Thyroid gland (tissue), 4 donors: ENCODE data around the gene SCN2A.

Experiments
- CTCF ChIP-seq, 6 experiments: fragments of 200-600 bp in 3 of 6; fragments of 450-650 bp in 3 of 6; sonication (generic) in 3 of 6; IDR thresholded peaks; one replicate each; pipeline ENCODE4 v1.5.1; 2016 to 2019; ENCODE audit warnings: antibody characterized with exemption in 6 of 6, mild to moderate bottlenecking in 2 of 6, inconsistent platforms in 1 of 6, moderate library complexity in 1 of 6
- POLR2A ChIP-seq, 2 donors: fragments of 450-650 bp; IDR thresholded peaks; one replicate each; pipeline ENCODE4 v1.6.1; 2017; ENCODE audit warnings: antibody characterized with exemption in 2 of 2, mild to moderate bottlenecking in 2 of 2, moderate library complexity in 1 of 2

- TF ChIP-seq CTCF (IDR thresholded peaks at IDR 0.05) (no peak), POLR2A (IDR thresholded peaks at IDR 0.05) (no peak)
These were observed 171.1 kb downstream of the SCN2A start for GRCh38 chr2:165410276-165410675.
